Sigmoid colon (tissue), 7 donors: ENCODE measurements around the gene SESN1. TPM values are rescaled to one million over a fixed set of nuclear protein-coding genes. Genes with fewer than 3 reads are reported as not detected.
A peak's percentile ranks its signal among the peaks of the same experiment; 100 is the strongest.

Experiments
- DNase-seq: peaks from one replicate; pipeline ENCODE4 v3.0.0-alpha.2; 2019
- H3K27ac ChIP-seq, 4 donors: fragments of 200-600 bp; sonication (generic); one replicate each; pipeline ENCODE4 v1.5.1; 2016 to 2019; ENCODE audit warnings: mild to moderate bottlenecking in 1 of 4
- H3K27me3 ChIP-seq, 3 donors: fragments of 200-600 bp; sonication (generic); one replicate each; pipeline ENCODE4 v1.5.1; 2019; ENCODE audit warnings: mild to moderate bottlenecking in 1 of 3
- H3K36me3 ChIP-seq, 4 donors: fragments of 200-600 bp; sonication (generic); one replicate each; pipeline ENCODE4 v1.5.1; 2016 to 2019
- H3K4me1 ChIP-seq, 4 donors: fragments of 200-600 bp; sonication (generic); one replicate each; pipeline ENCODE4 v1.5.1; 2017 to 2019
- H3K4me3 ChIP-seq, 4 donors: fragments of 200-600 bp; sonication (generic); one replicate each; pipeline ENCODE4 v1.5.1; 2017 to 2019; ENCODE audit warnings: mild to moderate bottlenecking in 2 of 4, moderate library complexity in 1 of 4
- H3K9me3 ChIP-seq, 4 donors: fragments of 200-600 bp in 3 of 4; sonication (generic) in 3 of 4; one replicate each; pipeline versions ENCODE4 v1.5.1 to v1.6.1; 2013 to 2019
- EP300 ChIP-seq, 4 donors: sonication (generic); formaldehyde crosslinking; IDR thresholded peaks; one replicate each; pipeline ENCODE4 v1.6.1; 2017; ENCODE audit warnings: antibody characterized with exemption in 4 of 4
- POLR2A ChIP-seq, 2 donors: fragments of 450-650 bp; IDR thresholded peaks; one replicate each; pipeline ENCODE4 v1.6.1; 2016; ENCODE audit warnings: antibody characterized with exemption in 2 of 2, mild to moderate bottlenecking in 2 of 2, moderate library complexity in 2 of 2
- POLR2AphosphoS5 ChIP-seq, 4 donors: sonication (generic); formaldehyde crosslinking; IDR thresholded peaks; one replicate each; pipeline ENCODE4 v1.6.1; 2017; ENCODE audit warnings: antibody characterized with exemption in 4 of 4
- WGBS, 2 donors: extraction: QIAGEN DNeasy Blood & Tissue Kit; methylation state at CpG; one replicate each; pipeline ENCODE4 v1.1.7; 2013; 5-methylcytosine and 5-hydroxymethylcytosine counted together
- intact Hi-C: fragments of 100-400 bp; cut with DNase I; formaldehyde crosslinking; loops from one replicate; pipeline ENCODE4 v1.15.1; 2023
- polyA plus RNA-seq, 3 donors: library from polyadenylated mRNA; stranded (reverse); fragments of 200-250 nt; gene quantifications; one replicate each; pipeline ENCODE4 v1.2.3, GENCODE V29; 2013
- total RNA-seq, 4 donors: library from RNA; depleted of rRNA; stranded (reverse); fragments of >200 nt; gene quantifications; one replicate each; pipeline ENCODE4 v1.1.0, GENCODE V29; 2016
- TF ChIP-seq, protein P1 (sequence below), 4 experiments: fragments of 450-650 bp in 3 of 4; fragments of 200-600 bp in 1 of 4; IDR thresholded peaks; one replicate each; pipeline ENCODE4 v1.5.1; 2016 to 2019; ENCODE audit warnings: antibody characterized with exemption in 4 of 4, mild to moderate bottlenecking in 3 of 4, moderate library complexity in 2 of 4
- donor health status: healthy with polysubstance abuse.
- donor health status: Bipolar disorder and iron deficiency.
- donor health status: healthy.

Gene SESN1
- total and polyA plus RNA-seq, 7 donors: 18.3 to 144 (median 63.0) TPM

- no peak for TF ChIP-seq POLR2AphosphoS5 (IDR thresholded peaks at IDR 0.05)
- no peak for TF ChIP-seq EP300 (IDR thresholded peaks at IDR 0.05)
- no peak for TF ChIP-seq POLR2A (IDR thresholded peaks at IDR 0.05)
- TF ChIP-seq, protein P1, sequence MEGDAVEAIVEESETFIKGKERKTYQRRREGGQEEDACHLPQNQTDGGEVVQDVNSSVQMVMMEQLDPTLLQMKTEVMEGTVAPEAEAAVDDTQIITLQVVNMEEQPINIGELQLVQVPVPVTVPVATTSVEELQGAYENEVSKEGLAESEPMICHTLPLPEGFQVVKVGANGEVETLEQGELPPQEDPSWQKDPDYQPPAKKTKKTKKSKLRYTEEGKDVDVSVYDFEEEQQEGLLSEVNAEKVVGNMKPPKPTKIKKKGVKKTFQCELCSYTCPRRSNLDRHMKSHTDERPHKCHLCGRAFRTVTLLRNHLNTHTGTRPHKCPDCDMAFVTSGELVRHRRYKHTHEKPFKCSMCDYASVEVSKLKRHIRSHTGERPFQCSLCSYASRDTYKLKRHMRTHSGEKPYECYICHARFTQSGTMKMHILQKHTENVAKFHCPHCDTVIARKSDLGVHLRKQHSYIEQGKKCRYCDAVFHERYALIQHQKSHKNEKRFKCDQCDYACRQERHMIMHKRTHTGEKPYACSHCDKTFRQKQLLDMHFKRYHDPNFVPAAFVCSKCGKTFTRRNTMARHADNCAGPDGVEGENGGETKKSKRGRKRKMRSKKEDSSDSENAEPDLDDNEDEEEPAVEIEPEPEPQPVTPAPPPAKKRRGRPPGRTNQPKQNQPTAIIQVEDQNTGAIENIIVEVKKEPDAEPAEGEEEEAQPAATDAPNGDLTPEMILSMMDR (IDR thresholded peaks at IDR 0.05): no peak
- Histone ChIP-seq H3K36me3 (no peaks in the 10 kb centered on the region), H3K4me1 (no peaks in the 10 kb centered on the region), H3K27me3 (no peaks in the 10 kb centered on the region), H3K27ac (no peak overlapping the region), H3K4me3 (no peak overlapping the region), H3K9me3 (no peaks in the 10 kb centered on the region)
- intact Hi-C loops: no loop called here
- no peak for DNase-seq
These were observed 9.3 kb upstream of the SESN1 start for GRCh38 chr6:109103942-109104341.

DNA sequence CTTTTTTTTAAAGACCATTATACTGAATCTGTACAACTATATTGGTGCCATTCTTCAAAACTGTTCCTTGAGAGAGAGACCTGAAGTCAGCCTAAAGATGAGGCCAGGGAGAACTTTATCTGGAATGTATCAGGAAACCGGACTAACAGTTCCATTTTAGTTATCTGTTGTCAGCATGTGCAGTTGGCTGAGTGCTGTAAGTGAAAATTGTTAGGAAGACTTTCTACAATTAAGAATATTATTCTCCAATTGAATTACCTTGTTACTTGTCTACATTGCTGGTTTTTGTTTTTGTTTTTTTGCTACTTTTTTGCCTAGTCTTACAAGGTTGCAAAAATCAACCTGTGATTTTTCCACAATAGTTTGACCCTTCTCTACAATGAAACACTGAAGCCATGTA, 8.1 kb upstream of the SESN1 start:
- no peak for TF ChIP-seq POLR2A (IDR thresholded peaks at IDR 0.05)
- TF ChIP-seq, protein P1 (IDR thresholded peaks at IDR 0.05): no peak
- no peak for TF ChIP-seq POLR2AphosphoS5 (IDR thresholded peaks at IDR 0.05)
- Histone ChIP-seq H3K4me1 (no peaks in the 10 kb centered on the region), H3K36me3 (no peaks in the 10 kb centered on the region), H3K27ac (no peak overlapping the region), H3K27me3 (no peaks in the 10 kb centered on the region), H3K4me3 (no peak overlapping the region), H3K9me3 (no peaks in the 10 kb centered on the region)
- DNase-seq: no peak
- 78 to 92% methylated on average over 1 of the region's 1 CpG for WGBS, 2 donors
- intact Hi-C loops: no loop called here

DNA sequence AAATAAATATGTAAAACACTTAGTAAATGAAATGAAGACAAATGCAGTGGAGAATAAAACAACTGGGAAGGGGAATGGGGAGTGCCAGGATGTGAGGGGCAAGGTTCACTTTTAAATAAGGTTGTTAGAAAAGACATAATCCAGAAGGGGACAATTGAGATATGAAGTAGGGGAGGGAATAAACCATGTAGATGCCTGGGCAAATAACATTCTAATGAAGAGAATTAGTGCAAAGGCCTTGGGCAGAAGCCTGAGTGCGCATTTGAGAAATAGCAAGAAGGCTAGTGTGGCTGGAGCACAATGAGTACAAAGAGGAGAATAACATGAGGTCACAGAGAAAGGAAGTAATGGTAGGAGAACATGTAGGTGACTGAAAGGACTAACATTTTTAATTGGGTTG, 3.0 kb upstream of the SESN1 start:
- WGBS, 2 donors: 73 to 98% methylated on average over 1 of the region's 1 CpG
- H3K4me1 ChIP-seq: peaks cover 0 to 15% (median 9%) of the 10 kb centered on the region in 4 donors
- no peak for DNase-seq
- intact Hi-C loops: loop anchor here (10.0 kb wide), 3 partner anchors 833 to 1983 kb away; partner anchors contain the start of genes BEND3, OSTM1 and SNX3
- TF ChIP-seq EP300 (IDR thresholded peaks at IDR 0.05) (no peak), POLR2AphosphoS5 (IDR thresholded peaks at IDR 0.05) (no peak), POLR2A (IDR thresholded peaks at IDR 0.05) (no peak)
- TF ChIP-seq, protein P1 (IDR thresholded peaks at IDR 0.05): no peak
- no peak overlapping the region for H3K27ac ChIP-seq
- no peaks in the 10 kb centered on the region for H3K36me3 ChIP-seq
- no peak overlapping the region for H3K4me3 ChIP-seq
- H3K9me3 ChIP-seq: no peaks in the 10 kb centered on the region
- no peaks in the 10 kb centered on the region for H3K27me3 ChIP-seq

- intact Hi-C loops: loop anchor here (10.0 kb wide), 3 partner anchors 831 to 1981 kb away; partner anchors contain the start of genes BEND3, OSTM1 and SNX3
- peaks cover 0 to 30% (median 18%) of the 10 kb centered on the region in 4 donors for H3K4me1 ChIP-seq
- no peak for DNase-seq
- WGBS, 2 donors: 25 to 43% methylated on average over 6 of the region's 6 CpGs
- H3K36me3 ChIP-seq: no peaks in the 10 kb centered on the region
- H3K4me3 ChIP-seq: peak overlapping the region in 3 of 4 donors; percentile 71 to 77 (median 75)
- H3K27ac ChIP-seq: peak overlapping the region; percentile 97 to 99 (median 98)
- TF ChIP-seq POLR2AphosphoS5 (IDR thresholded peaks at IDR 0.05) (no peak), EP300 (IDR thresholded peaks at IDR 0.05) (no peak), POLR2A (IDR thresholded peaks at IDR 0.05) (no peak)
- TF ChIP-seq, protein P1 (IDR thresholded peaks at IDR 0.05): no peak
- no peaks in the 10 kb centered on the region for H3K27me3 ChIP-seq
- no peaks in the 10 kb centered on the region for H3K9me3 ChIP-seq
These were observed 1.6 kb upstream of the SESN1 start for GRCh38 chr6:109096208-109096607.

DNA sequence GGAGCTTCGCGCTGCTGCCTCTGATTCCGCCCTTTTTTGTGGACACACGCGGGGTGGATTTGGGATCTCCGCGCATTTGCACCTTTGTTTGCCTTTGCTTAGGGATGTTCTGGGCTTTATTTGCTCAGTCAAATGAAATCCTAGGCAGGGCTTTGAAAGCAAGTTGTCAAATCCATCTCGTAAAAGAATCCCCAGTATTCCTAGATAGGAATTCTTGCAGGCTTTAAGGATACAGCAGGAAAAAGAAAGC, 1.1 kb upstream of the SESN1 start:
- TF ChIP-seq POLR2A (IDR thresholded peaks at IDR 0.05) (no peak), POLR2AphosphoS5 (IDR thresholded peaks at IDR 0.05) (no peak), EP300 (IDR thresholded peaks at IDR 0.05) (no peak)
- TF ChIP-seq, protein P1 (IDR thresholded peaks at IDR 0.05): no peak
- H3K4me3 ChIP-seq: peak overlapping the region; percentile 71 to 77 (median 74)
- no peaks in the 10 kb centered on the region for H3K27me3 ChIP-seq
- 1 to 2% methylated on average over 8 of the region's 8 CpGs for WGBS, 2 donors
- no peaks in the 10 kb centered on the region for H3K36me3 ChIP-seq
- no peaks in the 10 kb centered on the region for H3K9me3 ChIP-seq
- peaks cover 0 to 34% (median 23%) of the 10 kb centered on the region in 4 donors for H3K4me1 ChIP-seq
- DNase-seq: no peak
- peak overlapping the region; percentile 97 to 99 (median 98) for H3K27ac ChIP-seq
- intact Hi-C loops: loop anchor here (10.0 kb wide), 3 partner anchors 831 to 1981 kb away; partner anchors contain the start of genes BEND3, OSTM1 and SNX3
